ENCODE measurements around the gene HS6ST2.
"Not testable (repeated sequence)": the region's sequence is repeated elsewhere in the genome, so short reads cannot be mapped to it uniquely, and the experiment has no call there.

HS6ST2 gene

GRCh38 chrX:132958091-132958703 lies at the start of gene HS6ST2:
HS6ST2 (minus strand) TSS chrX:132958629.
- no peak for DNase-seq (ENCODE audit: low read depth, low spot score)
- H3K27ac ChIP-seq, result no peak within 1 kb of the TSS

DNA sequence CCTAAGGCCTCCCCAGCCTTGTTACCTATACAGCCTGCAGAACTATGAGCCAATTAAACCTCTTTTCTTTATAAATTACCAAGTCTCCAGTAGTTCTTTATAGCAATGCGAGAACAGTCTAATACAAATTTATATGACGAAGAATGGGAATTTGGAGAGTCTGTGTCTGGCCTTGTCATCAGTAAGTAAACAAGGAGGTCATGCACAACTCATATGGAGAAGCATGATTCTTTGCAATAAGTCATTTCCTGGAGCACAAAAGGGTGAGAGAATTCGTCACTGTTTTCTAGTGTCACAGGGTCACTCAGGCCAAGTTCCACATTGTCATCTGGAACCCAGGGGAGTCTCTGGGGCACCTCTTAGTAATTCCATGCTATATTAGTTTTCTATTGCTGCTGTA lies 49.0 kb upstream of the HS6ST2 start:
- DNase-seq (ENCODE audit: low read depth, low spot score), result no peak
- no peak overlapping the region for H3K27ac ChIP-seq

- DNase-seq (ENCODE audit: low read depth, low spot score), result no peak
- H3K27ac ChIP-seq, result no peak overlapping the region
These were observed 47.2 kb upstream of the HS6ST2 start for GRCh38 chrX:133005616-133006015.

DNA sequence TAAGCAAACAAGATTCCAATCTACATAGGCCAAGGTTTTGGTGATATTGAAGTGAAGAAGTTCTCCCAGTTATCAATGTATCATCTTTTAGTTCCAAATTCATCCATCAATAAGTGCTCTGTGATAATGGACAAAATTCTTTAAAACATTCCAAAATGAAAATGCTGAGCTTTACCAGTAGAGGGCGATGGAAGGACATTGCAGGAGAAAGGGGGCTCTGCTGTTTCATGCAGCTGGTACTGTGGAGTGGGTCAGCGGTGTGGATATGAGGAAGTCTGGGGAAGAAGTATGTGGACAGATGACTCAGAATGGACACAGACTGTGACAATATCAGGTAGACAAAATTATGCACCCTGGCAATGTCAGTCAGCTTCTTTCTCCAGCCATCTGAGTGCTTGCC lies 46.6 kb upstream of the HS6ST2 start:
- no peak for DNase-seq (ENCODE audit: low read depth, low spot score)
- no peak overlapping the region for H3K27ac ChIP-seq

DNA sequence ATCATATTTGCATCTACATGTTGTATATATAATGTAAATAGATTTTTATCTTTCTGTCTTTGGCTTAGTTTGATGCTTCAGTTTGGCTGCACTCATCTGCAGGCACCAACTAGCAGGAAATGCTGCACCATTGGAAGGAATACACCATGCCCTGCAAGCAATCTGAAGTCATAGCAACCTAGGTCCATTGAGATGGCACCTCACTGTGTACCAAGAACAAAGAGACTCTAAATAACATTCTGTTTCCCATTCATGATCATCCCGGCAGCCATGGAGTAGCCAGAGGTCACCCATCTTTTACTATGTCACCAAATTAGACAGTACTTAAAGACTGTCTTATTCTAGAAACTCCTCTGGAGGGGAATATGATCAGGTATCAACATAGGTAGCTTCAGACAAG lies 40.8 kb upstream of the HS6ST2 start:
- no peak overlapping the region for H3K27ac ChIP-seq
- no peak for DNase-seq (ENCODE audit: low read depth, low spot score)

DNA sequence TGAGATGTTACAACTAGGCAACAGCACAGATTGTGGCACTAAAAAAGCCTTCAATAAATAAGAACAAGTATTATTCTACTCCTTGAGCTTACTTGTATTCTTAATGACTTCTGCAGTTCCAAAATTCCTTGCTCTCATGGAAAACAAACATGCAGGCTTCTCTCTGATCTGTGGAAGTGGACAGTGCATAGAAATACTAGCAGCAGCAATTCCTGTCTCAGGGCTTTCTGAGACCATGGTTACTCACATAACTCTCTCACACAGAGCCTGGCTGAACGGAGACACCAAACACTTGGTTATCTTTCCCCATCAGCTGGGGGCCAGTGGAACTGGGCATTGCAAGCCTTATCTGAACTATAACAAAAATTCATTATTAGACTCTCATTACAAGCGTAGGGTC lies 32.4 kb upstream of the HS6ST2 start:
- no peak for DNase-seq (ENCODE audit: low read depth, low spot score)
- H3K27ac ChIP-seq, result no peak overlapping the region

DNA sequence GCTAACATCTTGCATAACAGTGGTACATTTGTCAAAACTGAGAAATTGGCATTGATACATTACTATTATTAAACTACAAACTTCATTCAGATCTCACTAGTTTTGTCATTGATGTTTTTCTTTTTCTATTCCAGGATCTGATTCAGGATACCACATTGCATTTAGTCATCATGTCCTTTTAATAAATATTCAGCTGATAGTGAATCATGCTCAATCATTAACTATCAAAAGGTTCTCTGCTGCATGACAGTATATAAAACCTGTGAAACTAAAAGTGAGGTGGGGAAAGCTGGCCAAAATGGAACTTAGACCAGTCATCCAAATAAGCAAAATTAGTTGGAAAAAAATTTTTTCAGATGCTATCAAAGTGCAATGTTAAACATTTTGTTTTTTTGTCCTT lies 28.1 kb upstream of the HS6ST2 start:
- H3K27ac ChIP-seq, result no peak overlapping the region

GRCh38 chrX:132984058-132984650 lies 25.7 kb upstream of the HS6ST2 start:
- H3K27ac ChIP-seq, result no peak overlapping the region
- DNase-seq (ENCODE audit: low read depth, low spot score), result no peak

More for the DNA sequence above, 28.1 kb upstream of the HS6ST2 start:
- DNase-seq (ENCODE audit: low read depth, low spot score), result no peak

DNA sequence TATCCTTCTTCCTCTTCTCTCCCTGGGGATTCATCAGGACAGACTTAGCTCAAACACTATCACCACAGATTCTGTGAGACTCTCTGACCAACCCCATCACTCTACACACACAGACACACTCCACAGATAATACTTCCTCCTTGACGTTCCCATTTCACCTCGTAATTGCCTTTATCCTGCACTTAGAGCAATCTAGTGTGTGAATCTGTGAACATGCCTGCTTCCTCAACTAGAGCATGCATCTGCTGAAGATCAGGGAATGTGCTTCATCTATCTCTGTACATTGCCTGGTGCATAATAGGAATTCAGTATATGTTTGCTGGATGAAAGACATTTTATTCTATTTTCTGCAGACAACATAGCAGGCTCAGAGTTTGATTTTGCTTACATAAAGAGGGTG lies 25.1 kb upstream of the HS6ST2 start:
- no peak for DNase-seq (ENCODE audit: low read depth, low spot score)
- no peak overlapping the region for H3K27ac ChIP-seq

GRCh38 chrX:132980035-132980434 lies 21.6 kb upstream of the HS6ST2 start:
- DNase-seq (ENCODE audit: low read depth, low spot score); H3K27ac ChIP-seq: not testable (repeated sequence)

DNA sequence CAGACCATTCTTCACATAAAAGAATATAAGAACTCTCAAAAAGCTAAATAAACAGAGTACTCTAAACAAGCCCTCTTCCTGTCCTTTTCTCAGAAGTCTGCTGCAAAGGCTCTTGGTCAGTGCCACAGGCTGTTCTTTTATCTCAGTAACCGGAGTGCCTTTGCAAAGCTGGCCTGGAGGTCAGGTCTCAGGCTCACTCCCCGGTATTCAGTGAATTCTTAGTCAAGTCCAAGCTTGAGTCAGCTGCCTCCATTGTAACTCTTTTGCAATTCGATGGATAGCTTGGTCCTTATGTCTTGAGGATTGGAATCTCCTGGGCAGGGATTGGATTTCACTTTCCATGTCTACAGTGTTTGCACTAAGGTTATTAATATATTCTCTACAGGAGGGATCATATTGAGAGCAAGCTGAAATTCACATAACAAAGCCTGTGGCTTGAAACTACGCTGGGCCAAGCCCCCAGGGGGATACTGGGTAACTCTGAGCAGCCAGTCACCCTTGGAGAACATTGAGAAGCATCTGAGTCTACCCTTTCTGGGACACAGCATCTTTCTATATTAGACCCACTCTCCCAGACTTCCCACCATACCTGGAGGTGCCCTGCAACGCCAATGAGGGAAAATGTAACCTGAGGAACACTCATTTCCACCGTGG lies 10.0 kb upstream of the HS6ST2 start:
- H3K27ac ChIP-seq, result no peak overlapping the region
- DNase-seq (ENCODE audit: low read depth, low spot score), result no peak

DNA sequence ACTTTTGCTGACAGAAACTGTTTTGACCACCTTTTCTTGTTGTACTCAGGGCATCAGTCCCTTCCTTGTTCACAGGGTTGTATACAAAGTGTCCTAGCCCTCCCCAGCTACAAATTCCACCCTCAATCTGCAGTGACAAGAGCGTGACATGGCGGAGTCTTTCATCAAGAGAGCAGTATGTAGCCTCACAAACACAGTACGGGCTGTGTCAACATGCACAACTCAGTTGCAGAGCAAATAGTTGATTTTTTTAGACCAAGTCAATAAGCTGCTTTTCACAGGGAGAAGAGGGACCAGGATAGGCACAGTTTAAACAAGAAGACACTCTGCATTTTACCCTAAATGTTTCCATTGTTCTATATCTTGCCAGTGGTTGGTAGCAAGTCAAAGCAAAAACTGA lies 8.6 kb upstream of the HS6ST2 start:
- no peak for DNase-seq (ENCODE audit: low read depth, low spot score)
- no peak overlapping the region for H3K27ac ChIP-seq

- H3K27ac ChIP-seq, result no peak overlapping the region
- DNase-seq (ENCODE audit: low read depth, low spot score), result no peak
These were observed 7.0 kb upstream of the HS6ST2 start for GRCh38 chrX:132965461-132965860.

GRCh38 chrX:132961511-132961910 lies 3.1 kb upstream of the HS6ST2 start:
- no peak overlapping the region for H3K27ac ChIP-seq
- no peak for DNase-seq (ENCODE audit: low read depth, low spot score)

DNA sequence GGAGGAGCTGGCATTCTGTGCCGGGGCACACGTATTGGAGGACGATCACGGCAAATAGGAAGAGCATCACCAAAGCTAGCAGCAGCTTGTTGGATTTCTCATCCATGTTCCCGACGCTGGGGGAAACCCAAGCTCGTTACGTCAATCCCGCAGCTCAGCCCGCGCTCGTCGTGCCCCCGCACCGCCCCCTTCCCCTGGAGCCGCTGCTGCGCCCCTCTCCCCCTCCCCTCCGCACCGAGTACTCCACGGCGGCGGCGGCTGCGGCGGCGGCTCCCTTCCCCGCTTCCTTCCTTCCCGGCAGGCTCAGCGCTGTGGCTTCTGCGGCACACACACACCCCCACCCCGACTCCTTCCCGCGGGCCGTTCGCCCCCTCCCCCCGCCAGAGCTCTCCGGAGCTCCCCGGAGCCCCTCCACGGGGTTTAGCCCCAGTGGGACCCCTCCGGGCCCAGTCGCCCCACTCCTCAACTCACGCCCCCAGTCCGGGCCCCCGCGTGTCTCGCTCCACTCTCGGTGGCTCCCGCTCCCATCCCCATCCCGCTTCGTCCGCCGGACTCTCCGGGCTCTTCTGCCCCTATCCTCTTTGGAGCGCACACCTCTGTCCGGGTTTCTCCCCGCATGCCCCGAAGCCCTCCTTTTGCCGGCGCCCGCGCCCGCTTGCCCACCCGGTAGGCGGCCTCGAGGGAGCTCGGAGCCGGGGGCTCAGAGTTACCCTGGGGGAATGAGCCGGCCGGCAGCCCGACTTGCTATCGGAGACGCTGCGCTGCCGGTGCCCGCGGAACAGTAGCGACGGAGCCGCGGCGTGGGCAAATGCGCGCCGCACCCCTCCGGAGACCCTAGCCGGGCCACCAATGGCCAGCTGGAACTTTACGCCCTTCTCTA lies 978 bp downstream of the HS6ST2 start:
- DNase-seq (ENCODE audit: low read depth, low spot score), result no peak
- H3K27ac ChIP-seq, result no peak overlapping the region

DNA sequence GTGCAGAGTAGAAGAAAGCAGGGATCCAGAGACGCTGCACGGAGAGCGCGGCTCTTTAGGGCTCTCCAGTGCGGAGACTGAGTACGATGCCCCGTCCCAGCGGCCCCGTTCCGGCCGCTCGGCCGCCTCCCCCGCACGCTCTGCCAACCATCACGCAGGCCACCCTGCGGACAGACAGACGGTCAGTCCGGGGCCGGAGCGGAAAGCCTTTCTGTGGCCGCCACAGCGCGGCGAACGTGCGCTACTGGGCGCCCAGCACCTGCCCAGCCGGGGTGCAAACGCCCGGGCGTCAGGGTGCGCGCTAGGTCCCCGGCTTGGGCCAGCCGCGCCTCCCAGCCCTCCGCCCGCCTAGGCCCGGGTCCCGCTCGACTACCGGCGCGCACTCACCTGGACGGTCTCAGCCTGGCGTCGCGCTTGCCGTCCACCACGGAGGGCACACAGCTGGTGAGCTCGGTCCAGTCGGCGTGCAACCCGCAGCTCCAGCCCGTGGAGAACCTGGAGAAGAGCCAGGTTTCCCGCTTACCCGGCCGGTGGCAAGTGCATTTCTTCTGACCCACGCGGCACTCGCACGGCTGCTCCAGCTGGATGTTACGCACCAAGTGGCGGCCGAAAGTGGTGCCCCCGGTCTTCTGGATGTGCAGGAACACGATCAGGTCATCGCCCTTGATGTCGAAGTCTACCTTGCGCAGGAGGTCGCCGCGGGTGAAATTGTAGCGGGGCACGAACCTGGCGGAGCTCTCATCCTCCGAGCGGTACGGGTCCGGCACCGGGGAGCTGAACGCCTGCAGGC lies 1.8 kb downstream of the HS6ST2 start:
- H3K27ac ChIP-seq, result no peak overlapping the region
- DNase-seq (ENCODE audit: low read depth, low spot score), result no peak

- no peak overlapping the region for H3K27ac ChIP-seq
- DNase-seq (ENCODE audit: low read depth, low spot score), result no peak
These were observed 2.7 kb downstream of the HS6ST2 start for GRCh38 chrX:132955690-132956089.

- no peak for DNase-seq (ENCODE audit: low read depth, low spot score)
These were observed 4.1 kb downstream of the HS6ST2 start for GRCh38 chrX:132954323-132954722.

DNA sequence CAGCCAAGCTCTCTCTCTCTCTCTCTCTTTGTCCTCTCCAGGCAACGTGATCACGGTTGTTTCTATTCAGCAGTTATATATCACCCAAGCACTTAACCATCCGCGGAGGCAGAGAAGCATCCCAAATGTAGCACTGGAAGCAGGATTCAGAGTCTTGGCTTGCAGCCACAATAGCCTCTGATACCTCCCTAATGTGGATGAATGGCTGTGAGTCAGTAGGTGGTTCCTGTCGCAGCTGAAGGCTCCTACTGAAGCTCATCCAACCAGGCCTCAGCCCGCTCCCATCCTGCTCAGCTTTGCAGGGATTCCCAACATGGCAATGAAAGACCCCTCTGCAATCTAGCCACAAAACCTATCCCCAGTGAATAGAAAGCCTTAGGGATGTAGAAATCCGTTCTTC lies 5.1 kb downstream of the HS6ST2 start:
- H3K27ac ChIP-seq, result no peak overlapping the region
- no peak for DNase-seq (ENCODE audit: low read depth, low spot score)

More at GRCh38 chrX:132954323-132954722, 4.1 kb downstream of the HS6ST2 start:
- no peak overlapping the region for H3K27ac ChIP-seq

- H3K27ac ChIP-seq, result no peak overlapping the region
- no peak for DNase-seq (ENCODE audit: low read depth, low spot score)
These were observed 9.7 kb downstream of the HS6ST2 start for GRCh38 chrX:132948648-132949260.

Measured in epithelial cell of prostate (primary cell).